CD1c-positive myeloid dendritic cell (primary cell): ENCODE data around the gene ITGAD.

Experiments
- DNase-seq: peaks from one replicate; pipeline ENCODE4 v3.0.0-alpha.2; 2016; ENCODE audit errors: extremely low spot score

Gene ITGAD

GRCh38 chr16:31458844-31459686, 65.9 kb downstream of the ITGAD start, which contains the start of gene ARMC5:
Gene ARMC5, plus strand, starts transcription at chr16:31459501. Its CDS starts 24 bp downstream, at chr16:31459525.
- peak; percentile 99 for DNase-seq

- peak; percentile 100 for DNase-seq
Measured at GRCh38 chr16:31459687-31460581, 66.8 kb downstream of the ITGAD start.

GRCh38 chr16:31460582-31461002, 67.5 kb downstream of the ITGAD start:
- DNase-seq, result peak; percentile 60

GRCh38 chr16:31461201-31461920, 68.2 kb downstream of the ITGAD start:
- no peak for DNase-seq

- no peak for DNase-seq
Measured at GRCh38 chr16:31461921-31462804, 69.0 kb downstream of the ITGAD start.

GRCh38 chr16:31464348-31464769, 71.2 kb downstream of the ITGAD start:
- DNase-seq, result no peak

- no peak for DNase-seq
Measured at GRCh38 chr16:31464781-31465260, 71.7 kb downstream of the ITGAD start.

- DNase-seq, result no peak
Measured at GRCh38 chr16:31465788-31466370, 72.7 kb downstream of the ITGAD start.

- no peak for DNase-seq
Measured at GRCh38 chr16:31466381-31466841, 73.3 kb downstream of the ITGAD start.

GRCh38 chr16:31467151-31467773, 74.1 kb downstream of the ITGAD start:
- no peak for DNase-seq

GRCh38 chr16:31467858-31468257, 74.7 kb downstream of the ITGAD start:
- no peak for DNase-seq

- DNase-seq, result no peak
Measured at GRCh38 chr16:31470615-31471014, 77.5 kb downstream of the ITGAD start.

- DNase-seq, result no peak
Measured at GRCh38 chr16:31471241-31471874, 78.2 kb downstream of the ITGAD start.

GRCh38 chr16:31471875-31472708, 79.0 kb downstream of the ITGAD start, which contains the start of gene TGFB1I1:
Gene TGFB1I1, plus strand, starts transcription at chr16:31472152. Its CDS starts 37 bp downstream, at chr16:31472189.
- no peak for DNase-seq

- peak; percentile 39 for DNase-seq
Measured at GRCh38 chr16:31472709-31473203, 79.6 kb downstream of the ITGAD start.

GRCh38 chr16:31473264-31473984, 80.3 kb downstream of the ITGAD start:
- DNase-seq, result no peak

- no peak for DNase-seq
Measured at GRCh38 chr16:31474173-31474714, 81.1 kb downstream of the ITGAD start.
